Omental fat pad (tissue), 4 donors: ENCODE data around the gene MRPS23. TPM values are rescaled to one million over a fixed set of nuclear protein-coding genes. Genes with fewer than 3 reads are reported as not detected.
"Not testable (repeated sequence)": the region's sequence is repeated elsewhere in the genome, so short reads cannot be mapped to it uniquely, and the experiment has no call there.

Experiments
- ATAC-seq: fragments of 150-250 bp; one replicate; pipeline ENCODE4 v1.9.1; 2016; ENCODE audit warnings: mild to moderate bottlenecking, moderate library complexity; ENCODE audit not compliant: low FRiP score
- DNase-seq: peaks from one replicate; pipeline ENCODE4 v3.0.0-alpha.2; 2019; ENCODE audit warnings: low spot score
- CTCF ChIP-seq, 3 donors: fragments of 450-650 bp; IDR thresholded peaks; one replicate each; pipeline ENCODE4 v1.5.1; 2016 to 2017; ENCODE audit warnings: antibody characterized with exemption in 3 of 3, mild to moderate bottlenecking in 3 of 3, moderate library complexity in 2 of 3
- total RNA-seq, 4 donors: library from RNA; depleted of rRNA; stranded (reverse); fragments of >200 nt; gene quantifications; one replicate each; pipeline ENCODE4 v1.1.0, GENCODE V29; 2016

MRPS23 gene
- total RNA-seq, 4 donors from 2014 or later, result 7.9 to 17.1 (median 15.2) TPM

GRCh38 chr17:57849163-57849873 is 526 bp downstream of the MRPS23 start:
- no peak for TF ChIP-seq CTCF (IDR thresholded peaks at IDR 0.05)
- DNase-seq, result no peak
- ATAC-seq, result no peak

GRCh38 chr17:57846056-57846945 is 3.5 kb downstream of the MRPS23 start:
- ATAC-seq, DNase-seq: not testable (repeated sequence)

GRCh38 chr17:57842280-57842679 is 7.6 kb downstream of the MRPS23 start:
- no peak for TF ChIP-seq CTCF (IDR thresholded peaks at IDR 0.05)
- no peak for ATAC-seq
- DNase-seq, result no peak

GRCh38 chr17:57839571-57839923 is 10.3 kb downstream of the MRPS23 start:
- ATAC-seq (no peak), DNase-seq (no peak)
- TF ChIP-seq CTCF (IDR thresholded peaks at IDR 0.05), result no peak

- DNase-seq (no peak), ATAC-seq (no peak)
- TF ChIP-seq CTCF (IDR thresholded peaks at IDR 0.05), result no peak
Measured at GRCh38 chr17:57838857-57839570, 10.8 kb downstream of the MRPS23 start.

GRCh38 chr17:57838453-57838852 is 11.4 kb downstream of the MRPS23 start:
- DNase-seq, result no peak
- ATAC-seq, result no peak
- TF ChIP-seq CTCF (IDR thresholded peaks at IDR 0.05), result no peak

GRCh38 chr17:57835333-57835900 is 14.4 kb downstream of the MRPS23 start:
- ATAC-seq (no peak), DNase-seq (no peak)
- no peak for TF ChIP-seq CTCF (IDR thresholded peaks at IDR 0.05)
